Lower leg skin (tissue), 3 donors: ENCODE measurements around the gene USP20.

ENCODE experiments used
- CTCF ChIP-seq, 3 donors: fragments of 450-650 bp; IDR thresholded peaks; one replicate each; pipeline ENCODE4 v1.5.1; 2016; ENCODE audit warnings: antibody characterized with exemption in 3 of 3, mild to moderate bottlenecking in 3 of 3, moderate library complexity in 2 of 3
- POLR2A ChIP-seq, 2 donors: fragments of 450-650 bp; IDR thresholded peaks; one replicate each; pipeline ENCODE4 v1.6.1; 2016 to 2017; ENCODE audit warnings: antibody characterized with exemption in 2 of 2, mild to moderate bottlenecking in 1 of 2, moderate library complexity in 1 of 2

DNA sequence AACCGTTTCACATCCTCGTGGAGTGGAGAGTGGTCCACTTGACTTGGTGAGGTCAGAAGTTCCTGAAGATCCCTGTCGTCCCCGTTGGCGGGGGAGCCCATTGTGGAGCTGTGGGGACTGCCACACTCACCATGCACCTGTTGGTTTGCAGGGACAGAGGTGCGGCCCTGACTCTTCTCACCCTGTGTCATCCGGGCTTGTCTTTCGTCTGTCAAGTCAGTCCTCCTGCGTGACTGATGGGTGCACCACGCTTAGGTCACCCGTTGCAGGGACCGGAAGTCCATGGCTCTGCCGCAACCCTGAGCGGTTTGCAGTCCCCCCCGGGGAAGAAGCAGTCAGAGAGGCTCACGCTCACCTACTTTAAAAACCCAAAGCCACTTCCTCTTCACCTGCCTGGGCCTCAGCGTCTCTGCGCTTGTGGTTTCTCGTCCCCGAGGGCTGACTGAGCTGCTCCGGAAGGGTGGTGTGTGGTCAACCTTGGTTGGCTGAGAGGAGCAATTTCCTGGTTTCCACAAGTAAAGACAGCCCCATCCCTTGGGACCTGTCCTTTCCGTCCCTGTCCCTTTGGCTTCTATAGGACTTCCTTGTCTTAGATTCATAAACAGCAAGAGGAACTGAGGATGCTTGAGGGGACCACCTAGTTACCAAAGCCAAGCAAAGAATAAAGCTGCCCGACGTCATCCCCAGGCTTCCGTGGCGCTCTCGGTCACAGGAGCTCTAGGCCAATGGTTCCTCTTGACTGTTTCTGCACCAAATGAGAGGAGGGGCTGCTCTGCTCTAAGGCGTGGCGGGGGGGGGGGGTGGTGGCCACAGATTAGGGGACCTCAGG lies 53.2 kb downstream of the USP20 start:
- TF ChIP-seq CTCF (IDR thresholded peaks at IDR 0.05) = no peak
- TF ChIP-seq POLR2A (IDR thresholded peaks at IDR 0.05) = no peak
